Prostate gland (tissue), 2 donors: ENCODE measurements around the gene TSEN2.

Experiments used
- POLR2A ChIP-seq: fragments of 450-650 bp; IDR thresholded peaks from one replicate; pipeline ENCODE4 v1.6.1; 2016; ENCODE audit warnings: antibody characterized with exemption, mild to moderate bottlenecking
- POLR2AphosphoS5 ChIP-seq: sonication (generic); formaldehyde crosslinking; IDR thresholded peaks from one replicate; pipeline ENCODE4 v1.6.1; 2017; ENCODE audit warnings: antibody characterized with exemption
- TF ChIP-seq, protein P1 (sequence below), 4 experiments: fragments of 200-600 bp in 2 of 4; fragments of 450-650 bp in 2 of 4; sonication (generic) in 2 of 4; IDR thresholded peaks; 1 replicate in 3 of 4; 2 replicates in 1 of 4; pipeline ENCODE4 v1.5.1; 2016 to 2019; ENCODE audit warnings: antibody characterized with exemption in 4 of 4, mild to moderate bottlenecking in 2 of 4, moderate library complexity in 2 of 4

DNA sequence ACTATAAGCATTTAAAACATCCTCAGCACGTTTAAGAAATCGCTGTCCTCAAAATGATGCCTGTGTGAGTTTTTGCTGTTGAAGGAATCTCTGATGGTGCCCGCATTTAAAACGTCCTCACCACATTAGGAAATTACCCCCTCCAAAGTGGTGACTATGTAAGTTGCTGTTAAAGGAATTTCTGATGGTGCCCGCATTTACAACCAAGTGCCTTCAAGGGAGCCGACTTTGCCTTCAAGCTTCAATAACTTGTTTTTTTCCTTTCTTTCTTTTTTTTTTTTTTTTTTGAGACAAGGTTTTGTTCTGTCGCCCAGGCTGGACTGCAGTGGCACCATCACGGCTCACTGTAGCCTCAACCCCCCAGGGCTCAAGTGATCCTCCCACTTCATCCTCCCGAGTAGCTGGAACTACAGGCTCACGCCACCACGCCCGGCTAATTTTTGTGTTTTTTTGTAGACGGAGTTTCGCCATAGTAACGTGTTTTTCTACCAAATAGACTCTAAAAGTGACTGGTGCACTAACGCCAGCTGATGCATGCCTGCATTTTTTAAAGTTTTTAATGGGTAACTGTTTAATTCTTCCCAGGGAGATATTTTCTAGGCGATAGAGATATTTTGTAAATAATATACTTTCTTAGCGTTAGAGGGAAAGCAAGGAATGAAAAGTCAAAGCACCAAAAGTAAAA is 19.0 kb upstream of the TSEN2 start:
- TF ChIP-seq, protein P1, sequence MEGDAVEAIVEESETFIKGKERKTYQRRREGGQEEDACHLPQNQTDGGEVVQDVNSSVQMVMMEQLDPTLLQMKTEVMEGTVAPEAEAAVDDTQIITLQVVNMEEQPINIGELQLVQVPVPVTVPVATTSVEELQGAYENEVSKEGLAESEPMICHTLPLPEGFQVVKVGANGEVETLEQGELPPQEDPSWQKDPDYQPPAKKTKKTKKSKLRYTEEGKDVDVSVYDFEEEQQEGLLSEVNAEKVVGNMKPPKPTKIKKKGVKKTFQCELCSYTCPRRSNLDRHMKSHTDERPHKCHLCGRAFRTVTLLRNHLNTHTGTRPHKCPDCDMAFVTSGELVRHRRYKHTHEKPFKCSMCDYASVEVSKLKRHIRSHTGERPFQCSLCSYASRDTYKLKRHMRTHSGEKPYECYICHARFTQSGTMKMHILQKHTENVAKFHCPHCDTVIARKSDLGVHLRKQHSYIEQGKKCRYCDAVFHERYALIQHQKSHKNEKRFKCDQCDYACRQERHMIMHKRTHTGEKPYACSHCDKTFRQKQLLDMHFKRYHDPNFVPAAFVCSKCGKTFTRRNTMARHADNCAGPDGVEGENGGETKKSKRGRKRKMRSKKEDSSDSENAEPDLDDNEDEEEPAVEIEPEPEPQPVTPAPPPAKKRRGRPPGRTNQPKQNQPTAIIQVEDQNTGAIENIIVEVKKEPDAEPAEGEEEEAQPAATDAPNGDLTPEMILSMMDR (IDR thresholded peaks at IDR 0.05), result no peak
- TF ChIP-seq POLR2AphosphoS5, result no peak
- no peak for TF ChIP-seq POLR2A
